KMS-11 (cell line): ENCODE data around the gene SLC52A3.

Experiments
- H2AFZ ChIP-seq: fragments of 200-600 bp; sonication (generic); 2 replicates; pipeline ENCODE4 v1.6.1; 2016; ENCODE audit warnings: antibody characterized with exemption, mixed run types, low read depth
- H3K27ac ChIP-seq: fragments of 200-600 bp; sonication (generic); 2 replicates; pipeline ENCODE4 v1.6.1; 2016; ENCODE audit warnings: mild to moderate bottlenecking, mixed run types
- H3K27me3 ChIP-seq: fragments of 200-600 bp; sonication (generic); 2 replicates; pipeline ENCODE4 v1.6.1; 2017; ENCODE audit warnings: mild to moderate bottlenecking, low read depth, mixed run types, moderate library complexity; ENCODE audit not compliant: insufficient read depth
- H3K36me3 ChIP-seq: fragments of 200-600 bp; sonication (generic); 2 replicates; pipeline ENCODE4 v1.6.1; 2017; ENCODE audit warnings: mild to moderate bottlenecking, mixed run types; ENCODE audit not compliant: insufficient read depth
- H3K4me1 ChIP-seq: fragments of 200-600 bp; sonication (generic); 2 replicates; pipeline ENCODE4 v1.6.1; 2016; ENCODE audit warnings: mild to moderate bottlenecking, low read depth, mixed run types; ENCODE audit not compliant: poor library complexity, severe bottlenecking
- H3K4me2 ChIP-seq: fragments of 200-600 bp; sonication (generic); 2 replicates; pipeline ENCODE4 v1.7.0; 2016; ENCODE audit warnings: mild to moderate bottlenecking, mixed run types
- H3K4me3 ChIP-seq: fragments of 200-600 bp; sonication (generic); IDR thresholded peaks from 2 replicates; pipeline ENCODE4 v1.6.1; 2017; ENCODE audit warnings: low read depth, low read length, mixed read lengths; ENCODE audit not compliant: insufficient read depth
- H3K79me2 ChIP-seq: fragments of 200-600 bp; sonication (generic); 2 replicates; pipeline ENCODE4 v1.6.1; 2016; ENCODE audit warnings: low read depth, mixed run types; ENCODE audit not compliant: insufficient read depth
- H3K9ac ChIP-seq: fragments of 200-600 bp; sonication (generic); 2 replicates; pipeline ENCODE4 v1.6.1; 2016; ENCODE audit warnings: mild to moderate bottlenecking, mixed run types
- H4K20me1 ChIP-seq: fragments of 200-600 bp; sonication (generic); 2 replicates; pipeline ENCODE4 v1.6.1; 2016; ENCODE audit warnings: mild to moderate bottlenecking, mixed run types; ENCODE audit not compliant: insufficient read depth
- TF ChIP-seq, protein P1 (sequence below): fragments of 200-600 bp; sonication (generic); conservative IDR thresholded peaks from 2 replicates; pipeline ENCODE4 v1.6.1; 2017; ENCODE audit warnings: low read depth, mild to moderate bottlenecking, antibody characterized with exemption, low read length, moderate library complexity, mixed read lengths

SLC52A3 gene

DNA sequence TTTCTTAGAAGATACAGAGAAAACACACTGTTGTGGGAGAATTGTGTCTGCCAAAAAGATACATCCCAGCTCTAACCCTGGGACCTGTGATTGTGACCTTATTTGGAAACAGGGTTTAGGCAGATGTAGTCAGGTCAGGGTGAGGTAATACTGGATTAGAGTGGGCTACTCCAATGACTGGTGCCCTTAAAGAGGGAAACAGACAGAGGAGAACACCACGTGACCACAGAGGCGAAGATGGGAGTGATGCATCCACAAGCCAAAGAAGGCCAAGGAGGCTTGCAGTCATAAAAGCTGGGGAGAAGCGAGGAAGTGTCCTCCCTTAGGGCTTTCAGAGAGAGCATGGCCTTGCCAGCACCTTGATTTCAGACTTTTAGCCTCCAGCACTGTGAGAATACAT, 35.6 kb downstream of the SLC52A3 start:
- H3K27ac ChIP-seq = no peak overlapping the region
- no peak overlapping the region for H3K4me3 ChIP-seq
- no peak overlapping the region for H3K9ac ChIP-seq
- TF ChIP-seq, protein P1, sequence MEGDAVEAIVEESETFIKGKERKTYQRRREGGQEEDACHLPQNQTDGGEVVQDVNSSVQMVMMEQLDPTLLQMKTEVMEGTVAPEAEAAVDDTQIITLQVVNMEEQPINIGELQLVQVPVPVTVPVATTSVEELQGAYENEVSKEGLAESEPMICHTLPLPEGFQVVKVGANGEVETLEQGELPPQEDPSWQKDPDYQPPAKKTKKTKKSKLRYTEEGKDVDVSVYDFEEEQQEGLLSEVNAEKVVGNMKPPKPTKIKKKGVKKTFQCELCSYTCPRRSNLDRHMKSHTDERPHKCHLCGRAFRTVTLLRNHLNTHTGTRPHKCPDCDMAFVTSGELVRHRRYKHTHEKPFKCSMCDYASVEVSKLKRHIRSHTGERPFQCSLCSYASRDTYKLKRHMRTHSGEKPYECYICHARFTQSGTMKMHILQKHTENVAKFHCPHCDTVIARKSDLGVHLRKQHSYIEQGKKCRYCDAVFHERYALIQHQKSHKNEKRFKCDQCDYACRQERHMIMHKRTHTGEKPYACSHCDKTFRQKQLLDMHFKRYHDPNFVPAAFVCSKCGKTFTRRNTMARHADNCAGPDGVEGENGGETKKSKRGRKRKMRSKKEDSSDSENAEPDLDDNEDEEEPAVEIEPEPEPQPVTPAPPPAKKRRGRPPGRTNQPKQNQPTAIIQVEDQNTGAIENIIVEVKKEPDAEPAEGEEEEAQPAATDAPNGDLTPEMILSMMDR = no peak
- H3K4me2 ChIP-seq = no peak overlapping the region
- H3K27me3 ChIP-seq = no peaks in the 10 kb centered on the region
- H4K20me1 ChIP-seq = no peaks in the 10 kb centered on the region
- no peaks in the 10 kb centered on the region for H3K4me1 ChIP-seq
- H3K79me2 ChIP-seq = no peaks in the 10 kb centered on the region
- H2AFZ ChIP-seq = no peak overlapping the region
- H3K36me3 ChIP-seq = no peaks in the 10 kb centered on the region

GRCh38 chr20:731891-732560, 36.3 kb downstream of the SLC52A3 start:
- Histone ChIP-seq H3K9ac (no peak overlapping the region), H4K20me1 (no peaks in the 10 kb centered on the region), H3K36me3 (no peaks in the 10 kb centered on the region), H3K79me2 (no peaks in the 10 kb centered on the region), H3K27me3 (no peaks in the 10 kb centered on the region), H3K4me1 (no peaks in the 10 kb centered on the region), H2AFZ (no peak overlapping the region), H3K4me2 (no peak overlapping the region), H3K4me3 (no peak overlapping the region), H3K27ac (no peak overlapping the region)
- TF ChIP-seq, protein P1 = no peak

- no peaks in the 10 kb centered on the region for H3K4me1 ChIP-seq
- no peaks in the 10 kb centered on the region for H3K79me2 ChIP-seq
- H4K20me1 ChIP-seq = no peaks in the 10 kb centered on the region
- no peaks in the 10 kb centered on the region for H3K27me3 ChIP-seq
- H2AFZ ChIP-seq = no peak overlapping the region
- no peaks in the 10 kb centered on the region for H3K36me3 ChIP-seq
- TF ChIP-seq, protein P1 = no peak
- no peak overlapping the region for H3K4me2 ChIP-seq
- no peak overlapping the region for H3K4me3 ChIP-seq
- H3K9ac ChIP-seq = no peak overlapping the region
- H3K27ac ChIP-seq = no peak overlapping the region
These were observed 38.3 kb downstream of the SLC52A3 start for GRCh38 chr20:730005-730404.

DNA sequence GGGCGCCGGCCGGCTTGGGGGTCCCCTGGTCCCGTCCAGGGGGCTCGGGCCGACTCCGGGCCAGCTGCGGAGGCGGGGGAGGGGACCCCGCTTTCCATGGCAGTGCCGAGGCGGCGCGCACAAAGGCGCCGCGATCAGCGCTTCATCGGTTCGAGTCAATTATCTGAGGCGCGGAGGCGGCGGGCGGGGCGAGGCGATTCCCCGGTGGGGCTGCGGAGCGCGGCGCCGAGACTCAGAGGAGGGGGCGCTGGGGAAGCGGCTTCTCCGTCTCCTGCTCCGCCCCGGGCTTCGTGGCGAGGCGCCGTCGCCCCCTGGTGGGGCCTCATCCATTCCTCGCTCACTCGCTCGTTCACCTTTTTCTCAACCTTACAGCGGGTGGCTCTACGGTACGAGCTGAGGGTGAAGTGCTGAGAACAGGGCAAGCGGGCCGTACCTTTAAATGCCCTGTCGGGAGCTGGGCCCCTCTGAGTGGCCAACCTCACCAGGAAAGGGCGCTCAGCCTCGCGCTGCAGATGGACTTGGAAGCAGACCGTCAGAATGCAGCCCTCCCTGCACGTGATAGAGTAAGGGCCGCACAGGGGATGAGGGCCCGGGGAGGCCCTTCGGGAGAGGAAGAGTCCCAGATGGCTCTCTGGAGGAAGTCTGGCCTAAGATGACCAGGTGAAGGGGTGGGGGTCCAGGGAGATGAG, 39.9 kb downstream of the SLC52A3 start:
- Histone ChIP-seq H4K20me1 (no peaks in the 10 kb centered on the region), H2AFZ (no peak overlapping the region), H3K36me3 (no peaks in the 10 kb centered on the region), H3K27me3 (no peaks in the 10 kb centered on the region), H3K4me1 (no peaks in the 10 kb centered on the region), H3K4me3 (no peak overlapping the region), H3K9ac (no peak overlapping the region), H3K27ac (no peak overlapping the region), H3K79me2 (no peaks in the 10 kb centered on the region), H3K4me2 (no peak overlapping the region)
- TF ChIP-seq, protein P1 = 0 out of 2 replicates have a peak, but pooled peaks have one; percentile 21
